Lower leg skin (tissue), 4 donors: ENCODE results near the gene AGAP3. TPM values are rescaled to one million over a fixed set of nuclear protein-coding genes. Genes with fewer than 3 reads are reported as not detected.

Source experiments
- DNase-seq, 2 donors: peaks; one replicate each; pipeline ENCODE4 v3.0.0-alpha.2; 2019; ENCODE audit warnings: low spot score in 2 of 2
- H3K4me3 ChIP-seq: fragments of 200-600 bp; sonication (generic); 2 replicates; pipeline ENCODE4 v1.5.1; 2017; ENCODE audit warnings: mild to moderate bottlenecking, low read depth; ENCODE audit not compliant: poor library complexity, severe bottlenecking
- POLR2A ChIP-seq, 2 donors: fragments of 450-650 bp; IDR thresholded peaks; one replicate each; pipeline ENCODE4 v1.6.1; 2016 to 2017; ENCODE audit warnings: antibody characterized with exemption in 2 of 2, mild to moderate bottlenecking in 1 of 2, moderate library complexity in 1 of 2
- WGBS, 2 donors: methylation state at CpG; one replicate each; pipeline ENCODE4 v1.1.5; 2018; 5-methylcytosine and 5-hydroxymethylcytosine counted together
- intact Hi-C: fragments of 100-400 bp; cut with DNase I; formaldehyde crosslinking; loops from one replicate; pipeline ENCODE4 v1.15.0; 2023; ENCODE audit warnings: low total_unique reads
- total RNA-seq, 4 donors: library from RNA; depleted of rRNA; stranded (reverse); fragments of >200 nt; gene quantifications; one replicate each; pipeline ENCODE4 v1.1.0, GENCODE V29; 2016
- TF ChIP-seq, protein P1 (sequence below), 3 donors: fragments of 450-650 bp; IDR thresholded peaks; one replicate each; pipeline ENCODE4 v1.5.1; 2016; ENCODE audit warnings: antibody characterized with exemption in 3 of 3, mild to moderate bottlenecking in 3 of 3, moderate library complexity in 2 of 3

Gene AGAP3
- total RNA-seq, 4 donors from 2014 or later = 81.2 to 132 (median 102) TPM

DNA sequence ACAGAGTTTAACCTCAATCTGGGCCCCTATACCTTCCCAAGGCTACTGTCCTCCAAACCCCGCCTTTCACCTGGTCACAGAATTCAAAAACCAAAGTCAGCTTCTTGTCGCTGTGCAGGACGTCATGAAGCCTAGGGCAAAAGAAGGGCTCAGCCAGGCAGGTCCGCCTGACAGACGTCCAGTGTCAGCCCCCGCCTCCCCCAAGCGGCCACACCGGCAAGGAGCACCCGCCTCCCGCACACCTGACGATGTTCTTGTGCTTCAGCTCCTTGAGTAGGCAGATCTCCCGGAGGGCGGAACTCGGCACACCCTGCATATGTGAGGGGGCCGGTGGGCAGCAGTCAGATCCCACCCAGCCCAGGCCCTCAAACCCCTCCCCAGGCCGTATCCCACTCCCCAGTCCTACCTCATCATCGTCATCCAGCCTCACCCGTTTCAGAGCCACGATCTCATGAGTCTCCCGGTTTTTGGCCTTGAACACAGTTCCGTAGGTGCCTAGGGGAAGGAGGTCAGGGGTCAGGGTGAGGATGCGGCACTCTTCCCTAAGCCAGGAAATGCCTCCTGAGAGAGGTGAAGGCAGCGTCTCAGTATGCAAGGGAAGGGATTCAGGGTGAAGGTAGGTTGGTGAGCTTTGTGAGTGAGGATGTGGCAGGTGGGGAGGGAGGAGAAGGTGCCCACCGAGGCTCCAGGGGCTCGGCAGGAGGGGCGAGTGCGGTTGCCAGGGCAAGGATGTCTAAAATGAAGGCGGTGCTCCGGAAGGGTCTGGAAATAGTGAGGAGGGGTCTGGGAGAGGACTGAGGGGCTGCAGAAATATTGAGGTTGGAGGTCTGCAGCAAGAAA is 29.4 kb upstream of the AGAP3 start:
- no peak for TF ChIP-seq POLR2A (IDR thresholded peaks at IDR 0.05)
- TF ChIP-seq, protein P1, sequence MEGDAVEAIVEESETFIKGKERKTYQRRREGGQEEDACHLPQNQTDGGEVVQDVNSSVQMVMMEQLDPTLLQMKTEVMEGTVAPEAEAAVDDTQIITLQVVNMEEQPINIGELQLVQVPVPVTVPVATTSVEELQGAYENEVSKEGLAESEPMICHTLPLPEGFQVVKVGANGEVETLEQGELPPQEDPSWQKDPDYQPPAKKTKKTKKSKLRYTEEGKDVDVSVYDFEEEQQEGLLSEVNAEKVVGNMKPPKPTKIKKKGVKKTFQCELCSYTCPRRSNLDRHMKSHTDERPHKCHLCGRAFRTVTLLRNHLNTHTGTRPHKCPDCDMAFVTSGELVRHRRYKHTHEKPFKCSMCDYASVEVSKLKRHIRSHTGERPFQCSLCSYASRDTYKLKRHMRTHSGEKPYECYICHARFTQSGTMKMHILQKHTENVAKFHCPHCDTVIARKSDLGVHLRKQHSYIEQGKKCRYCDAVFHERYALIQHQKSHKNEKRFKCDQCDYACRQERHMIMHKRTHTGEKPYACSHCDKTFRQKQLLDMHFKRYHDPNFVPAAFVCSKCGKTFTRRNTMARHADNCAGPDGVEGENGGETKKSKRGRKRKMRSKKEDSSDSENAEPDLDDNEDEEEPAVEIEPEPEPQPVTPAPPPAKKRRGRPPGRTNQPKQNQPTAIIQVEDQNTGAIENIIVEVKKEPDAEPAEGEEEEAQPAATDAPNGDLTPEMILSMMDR (IDR thresholded peaks at IDR 0.05) = no peak

DNA sequence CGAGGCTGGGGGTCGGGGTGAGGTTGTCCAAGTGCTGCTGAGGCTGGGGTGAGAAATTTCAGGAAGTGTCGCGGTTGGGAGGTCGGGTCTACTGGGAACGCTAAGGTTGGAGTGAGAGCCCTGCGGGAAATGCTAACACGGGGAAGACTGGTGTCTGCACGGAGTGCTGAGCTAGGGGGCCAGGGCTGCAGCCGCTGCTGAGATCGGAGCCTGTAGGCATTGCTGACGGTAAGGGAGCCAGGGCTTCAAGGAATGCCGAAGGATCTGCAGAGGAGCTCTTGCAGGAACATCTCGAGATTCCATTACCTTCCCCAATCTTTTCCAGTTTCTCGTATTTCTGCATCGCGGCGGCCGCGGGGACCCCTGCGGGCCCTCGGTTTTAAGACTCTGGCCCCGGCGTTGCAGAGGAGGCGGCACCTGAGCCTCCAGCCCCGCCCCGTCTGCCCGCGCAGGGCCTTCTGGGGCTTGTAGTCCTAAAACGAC is 28.7 kb upstream of the AGAP3 start, which contains the start of gene CDK5:
TSS of gene CDK5 (minus strand) at position 392 of the 483 bp plus-strand sequence. CDS start at position 343, 49 bp downstream.
- peak within 1 kb of the TSS; percentile 37 for H3K4me3 ChIP-seq
- TF ChIP-seq POLR2A (IDR thresholded peaks at IDR 0.05) = no peak
- TF ChIP-seq, protein P1 (IDR thresholded peaks at IDR 0.05) = no peak
- no peak for DNase-seq
- WGBS, 2 donors = 1 to 2% methylated on average over 30 of the region's 30 CpGs
- intact Hi-C loops = no loop called here

More for the DNA sequence above, 29.4 kb upstream of the AGAP3 start:
- WGBS, 2 donors = 36 to 41% methylated on average over 26 to 29 of the region's 29 CpGs
- DNase-seq = peak in 1 of 2 donors; percentile 35
- intact Hi-C loops = no loop called here
- H3K4me3 ChIP-seq = peak overlapping the region; percentile 37

DNA sequence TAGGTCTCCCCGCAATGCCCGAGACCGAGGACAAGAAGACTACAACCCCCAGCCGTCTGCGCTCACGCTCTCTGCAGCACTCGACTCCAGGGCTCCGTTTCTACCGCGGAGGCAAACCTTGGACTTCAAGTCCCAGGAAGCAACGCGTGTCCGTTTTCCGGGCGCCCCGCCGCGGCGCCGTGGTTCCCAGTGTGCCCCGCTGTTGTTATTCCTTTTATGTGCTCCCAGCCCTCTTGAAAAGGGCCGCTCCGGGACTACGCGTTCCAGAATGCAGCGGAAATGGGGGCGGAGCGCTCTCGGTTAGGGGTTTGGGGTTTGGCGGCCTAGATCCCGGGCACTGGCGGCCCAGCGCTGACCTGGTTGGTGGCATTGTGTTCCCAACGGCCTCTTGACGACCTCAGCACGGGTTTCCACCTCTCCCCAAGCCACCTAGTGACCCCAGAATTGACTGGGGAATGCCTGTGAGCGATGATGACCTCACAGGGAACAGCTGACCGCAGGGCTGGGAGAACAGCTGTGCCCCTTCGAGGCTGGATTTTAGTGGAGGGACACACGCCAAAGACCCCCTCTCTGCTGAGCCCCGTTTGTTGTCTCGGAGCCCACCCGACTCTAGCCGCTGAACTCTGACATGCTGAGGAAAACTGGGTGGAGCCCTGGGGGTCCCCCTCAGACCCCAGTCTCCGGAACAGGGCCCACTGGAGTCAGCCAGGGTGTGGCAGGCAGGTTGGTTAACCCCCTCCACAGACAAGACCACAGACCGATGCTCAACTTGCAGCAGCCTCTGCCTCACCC is 28.1 kb upstream of the AGAP3 start:
- intact Hi-C loops = no loop called here
- peak; percentile 99 to 100 for DNase-seq
- TF ChIP-seq, protein P1 (IDR thresholded peaks at IDR 0.05) = no peak
- no peak for TF ChIP-seq POLR2A (IDR thresholded peaks at IDR 0.05)
- 0 to 1% methylated on average over 31 to 46 of the region's 46 CpGs for WGBS, 2 donors
- H3K4me3 ChIP-seq = peak overlapping the region; percentile 26

DNA sequence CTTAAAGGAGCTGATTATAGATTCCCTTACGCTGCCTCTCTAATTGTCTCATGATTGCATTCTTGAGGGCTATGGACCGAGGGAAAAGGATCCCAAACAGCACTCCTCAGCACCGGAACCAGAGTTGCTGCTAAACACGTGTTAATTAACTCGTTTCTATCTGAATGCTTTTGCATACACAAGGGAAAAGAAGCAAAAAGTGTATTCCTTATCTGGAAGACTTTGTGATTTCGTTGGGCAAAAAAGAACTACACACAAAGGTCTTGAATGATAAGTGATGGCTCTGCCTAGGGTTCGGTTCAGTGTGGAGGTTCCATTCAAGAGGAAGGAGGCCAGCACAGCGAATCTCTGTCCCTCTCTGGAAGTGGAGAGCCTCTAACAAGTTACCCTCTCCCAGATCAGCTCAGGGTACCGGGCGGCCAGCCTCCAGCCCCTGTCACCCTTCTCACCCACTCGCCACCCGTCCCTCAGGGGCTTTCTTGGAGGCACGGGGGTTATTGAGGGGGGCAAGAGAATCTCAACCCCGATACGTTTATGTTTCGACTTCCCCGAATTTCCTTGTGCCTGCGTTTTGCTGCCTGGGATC is 27.4 kb upstream of the AGAP3 start:
- intact Hi-C loops = no loop called here
- WGBS, 2 donors = 2 to 3% methylated on average over 18 of the region's 18 CpGs

More for the DNA sequence above, 27.4 kb upstream of the AGAP3 start:
- TF ChIP-seq, protein P1 (IDR thresholded peaks at IDR 0.05) = no peak
- no peak for TF ChIP-seq POLR2A (IDR thresholded peaks at IDR 0.05)
- no peak for DNase-seq
- peak overlapping the region; percentile 68 for H3K4me3 ChIP-seq
